NCI-H345 treated with DMSO at 0.1 percent for 48 hours (cell line): ENCODE results near the gene MINDY4.
A peak's percentile ranks its signal among the peaks of the same experiment; 100 is the strongest.

Experiments used
- DNase-seq: peaks from one replicate; lab custom pipeline; 2025; ENCODE audit not compliant: unreplicated experiment; lab: John Stamatoyannopoulos, UW

The MINDY4 gene

DNA sequence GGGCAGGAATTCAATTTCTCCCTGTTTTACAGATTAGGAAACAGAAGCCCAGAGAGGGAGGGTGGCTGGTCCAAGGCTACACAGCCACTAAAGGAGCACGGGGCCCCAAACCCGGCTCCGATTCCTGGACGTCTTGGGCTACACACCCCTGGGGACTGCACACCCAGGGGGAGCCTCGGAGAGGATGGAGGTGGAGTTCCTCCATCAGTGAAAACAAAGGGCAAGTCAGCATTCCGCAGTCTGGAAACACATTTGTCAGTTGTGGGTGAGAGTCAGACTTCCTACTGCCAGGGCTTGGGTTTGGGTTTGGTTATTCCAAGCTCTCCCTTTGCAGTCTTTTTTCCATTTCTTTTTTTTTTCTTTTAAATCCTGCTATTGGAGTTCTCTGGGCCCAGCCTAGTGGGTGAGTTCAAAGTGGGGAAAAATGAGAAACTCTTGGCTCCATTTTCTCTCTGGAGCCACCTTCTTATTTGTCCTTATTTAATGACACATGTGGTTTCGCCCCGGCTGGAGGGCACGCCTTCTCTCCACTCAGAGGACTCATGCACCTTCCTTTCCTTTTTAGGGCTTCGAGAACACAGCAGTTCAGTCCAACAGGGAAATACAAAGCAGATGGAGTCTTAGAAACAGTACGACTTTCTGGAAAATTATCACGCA, 80.6 kb downstream of the MINDY4 start:
- no peak for DNase-seq

- DNase-seq = no peak
These were observed 81.1 kb downstream of the MINDY4 start for GRCh38 chr7:30852308-30852684.

DNA sequence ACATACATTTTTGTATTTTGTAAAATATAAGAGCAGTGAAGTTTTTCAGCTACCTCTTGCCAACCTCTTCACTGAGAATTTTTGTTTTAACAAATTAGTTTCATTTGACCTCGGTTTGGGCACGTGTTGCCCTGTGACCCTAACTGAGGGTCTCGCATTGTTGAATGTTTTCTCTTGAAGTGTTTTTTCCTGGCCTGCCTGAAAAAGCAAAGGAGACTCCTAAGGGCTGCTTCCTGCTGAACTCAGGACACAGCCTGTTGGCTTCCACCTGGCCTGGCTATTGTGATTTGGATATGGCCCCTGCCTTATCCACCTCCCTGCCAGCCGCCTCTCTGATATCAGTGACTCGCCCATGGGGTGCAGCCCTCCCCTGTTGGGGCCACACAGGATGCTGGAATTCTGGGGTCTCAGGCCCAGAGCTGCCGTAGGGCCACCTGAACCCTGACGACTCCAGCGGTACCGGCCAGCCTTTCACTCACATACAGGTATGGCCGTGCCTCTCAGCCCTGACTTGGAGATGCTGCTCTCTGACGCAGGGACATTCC, 81.6 kb downstream of the MINDY4 start:
- no peak for DNase-seq

- DNase-seq = no peak
These were observed 82.4 kb downstream of the MINDY4 start for GRCh38 chr7:30853576-30853975.

DNA sequence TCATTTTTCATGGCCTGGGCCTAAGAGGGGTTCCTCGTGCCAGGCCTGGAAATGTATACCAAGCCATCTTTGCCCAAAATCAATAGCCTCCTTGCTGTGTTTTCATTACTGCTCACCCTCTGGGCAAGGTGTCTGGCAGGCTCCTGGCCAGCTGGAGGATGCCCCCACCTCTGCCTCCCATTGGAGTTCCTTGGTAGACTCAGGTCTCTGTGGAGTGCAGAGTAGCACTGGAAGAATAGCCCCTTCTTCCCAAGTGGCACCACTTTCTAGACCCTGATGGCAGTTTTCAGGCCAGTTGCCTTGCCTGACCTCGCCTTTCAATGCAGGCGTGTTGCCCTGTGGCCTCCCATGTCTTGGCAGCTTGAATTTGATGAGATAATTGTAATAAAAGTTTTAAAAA, 84.7 kb downstream of the MINDY4 start:
- no peak for DNase-seq

DNA sequence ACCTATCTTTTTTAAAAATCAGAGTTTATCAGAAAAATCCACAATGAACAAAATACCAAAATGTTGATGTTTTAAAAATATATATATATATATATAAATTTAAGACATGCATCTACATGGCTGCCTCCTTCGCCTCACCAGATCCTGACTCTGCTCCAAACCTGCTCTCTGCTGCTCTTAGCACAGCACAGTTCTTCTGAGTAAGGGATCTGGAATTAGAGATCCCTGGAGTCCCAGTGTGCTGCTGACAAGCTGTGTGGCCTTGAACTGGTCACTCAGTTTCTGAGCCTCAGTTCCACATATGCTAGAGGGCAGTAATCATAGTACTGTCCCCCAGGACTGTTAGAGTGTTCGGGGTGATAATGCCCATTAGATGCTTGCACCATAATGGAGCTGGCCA, 87.4 kb downstream of the MINDY4 start:
- no peak for DNase-seq

DNA sequence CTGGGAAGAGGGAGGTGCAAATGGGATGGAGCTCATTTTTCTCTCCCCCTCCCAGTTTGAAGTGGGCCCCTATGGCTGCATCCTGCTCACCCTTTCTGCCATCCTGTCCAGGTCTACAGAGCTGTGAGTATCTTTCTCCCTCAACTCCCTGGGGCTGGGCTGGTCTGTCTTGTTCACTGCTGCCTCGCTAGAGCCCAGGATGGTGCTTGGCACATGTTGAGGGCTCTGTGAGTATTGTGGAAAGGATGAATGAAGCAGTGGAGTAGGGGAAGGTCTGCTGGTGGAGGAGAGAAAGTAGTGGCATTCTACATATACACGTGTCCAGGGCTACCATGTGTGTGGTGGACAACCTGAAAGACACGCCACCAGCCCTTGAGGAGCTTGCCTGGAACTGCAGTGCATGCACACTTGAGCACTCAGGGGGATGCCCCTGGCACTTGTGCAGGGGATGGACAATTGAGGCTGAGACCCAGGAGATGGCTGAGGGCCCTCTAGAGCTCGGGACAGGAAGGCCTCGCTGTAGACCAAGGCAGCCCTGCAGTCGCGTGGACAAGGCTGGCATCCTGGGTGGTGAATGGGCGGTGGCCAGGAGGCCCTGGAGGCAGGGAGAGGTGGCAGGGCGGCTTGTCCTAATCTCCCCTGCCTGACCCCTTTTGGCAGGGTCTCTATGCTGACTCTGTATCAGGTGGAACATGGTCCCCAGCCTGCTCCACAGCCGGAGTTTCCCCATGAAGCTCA, 88.2 kb downstream of the MINDY4 start:
- DNase-seq = no peak

GRCh38 chr7:30859940-30860496, 88.8 kb downstream of the MINDY4 start:
- peak; percentile 36 for DNase-seq

- DNase-seq = no peak
These were observed 90.4 kb downstream of the MINDY4 start for GRCh38 chr7:30861612-30862011.

- no peak for DNase-seq
These were observed 91.9 kb downstream of the MINDY4 start for GRCh38 chr7:30862995-30863705.

GRCh38 chr7:30863706-30864035, 92.5 kb downstream of the MINDY4 start:
- DNase-seq = no peak

- no peak for DNase-seq
These were observed 92.9 kb downstream of the MINDY4 start for GRCh38 chr7:30864101-30864500.

DNA sequence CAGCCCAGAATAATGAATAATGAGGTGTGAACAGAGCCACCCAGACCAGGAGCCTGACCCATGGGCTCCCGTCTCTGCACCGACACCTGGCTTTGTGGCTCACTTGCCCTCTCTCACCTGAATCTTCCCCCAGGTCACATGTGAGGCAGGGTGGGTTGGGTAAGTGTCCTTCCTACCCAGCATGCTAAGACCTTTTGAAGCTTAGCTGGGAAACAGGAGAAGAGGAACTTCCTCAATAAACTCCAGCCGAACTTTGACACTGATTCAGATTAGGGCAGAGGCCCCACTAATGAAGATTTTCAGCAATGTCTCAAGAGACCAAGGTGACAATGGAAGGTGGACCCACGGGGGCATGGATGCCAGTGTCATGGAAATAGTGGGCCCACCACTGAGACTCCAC, 93.9 kb downstream of the MINDY4 start:
- DNase-seq = no peak

DNA sequence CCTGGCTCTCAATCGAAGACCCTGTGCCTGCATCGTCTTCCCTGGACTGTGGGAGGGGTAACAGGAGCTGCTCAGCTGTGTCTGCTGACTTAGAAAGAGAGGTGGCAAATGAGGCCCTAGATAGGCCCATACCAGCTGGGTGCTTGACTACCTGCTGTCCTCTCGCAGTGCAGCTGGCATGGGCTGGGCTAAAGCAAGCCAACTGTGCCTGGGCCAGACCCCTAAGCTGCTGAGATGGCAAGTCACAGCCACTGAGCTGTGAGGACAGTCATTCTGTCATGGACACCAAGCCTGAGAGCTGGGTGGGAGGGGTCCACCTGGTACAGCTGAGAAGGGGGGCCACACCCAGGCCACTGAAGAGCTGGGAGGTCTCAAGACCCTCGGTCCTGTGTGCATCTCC, 94.6 kb downstream of the MINDY4 start:
- DNase-seq = peak; percentile 67

DNA sequence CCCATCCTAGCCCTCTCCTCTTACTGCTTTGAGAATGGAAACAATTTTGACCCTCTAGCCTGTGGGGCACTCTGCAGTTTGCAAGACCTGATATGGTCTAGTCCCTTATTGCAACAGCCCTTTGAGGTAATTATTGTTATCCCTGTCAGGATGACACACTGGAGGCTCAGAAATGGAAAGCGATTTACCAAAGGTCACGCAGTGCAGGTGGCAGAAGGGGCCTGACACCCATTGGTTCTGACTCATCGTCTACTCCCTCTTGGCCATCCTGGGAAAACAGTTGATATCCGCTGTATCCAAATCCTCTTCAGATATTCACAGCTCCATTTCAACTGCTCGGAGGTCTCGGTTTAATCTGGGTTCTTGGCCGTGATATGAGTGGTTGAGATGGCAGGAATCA, 95.7 kb downstream of the MINDY4 start:
- no peak for DNase-seq

DNA sequence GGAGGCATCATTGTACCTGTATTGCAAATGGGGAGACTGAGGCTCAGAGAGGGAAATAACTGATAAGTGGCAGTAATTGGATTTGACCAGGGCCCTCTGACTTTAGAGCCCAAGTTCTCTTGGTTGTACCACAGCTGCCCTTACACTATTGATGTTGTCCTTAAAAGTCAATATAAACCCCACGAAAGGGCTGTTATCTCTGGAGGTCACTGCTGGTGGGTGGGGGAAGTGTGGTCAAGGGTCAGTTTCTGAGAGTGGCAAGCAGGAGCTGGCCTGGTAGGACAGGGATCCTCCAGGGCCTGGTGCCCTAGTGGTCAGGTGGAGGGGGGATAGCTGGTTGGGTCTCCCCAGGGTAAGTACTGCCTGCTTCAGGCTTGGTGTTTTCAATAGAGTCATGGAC, 96.3 kb downstream of the MINDY4 start:
- DNase-seq = no peak

DNA sequence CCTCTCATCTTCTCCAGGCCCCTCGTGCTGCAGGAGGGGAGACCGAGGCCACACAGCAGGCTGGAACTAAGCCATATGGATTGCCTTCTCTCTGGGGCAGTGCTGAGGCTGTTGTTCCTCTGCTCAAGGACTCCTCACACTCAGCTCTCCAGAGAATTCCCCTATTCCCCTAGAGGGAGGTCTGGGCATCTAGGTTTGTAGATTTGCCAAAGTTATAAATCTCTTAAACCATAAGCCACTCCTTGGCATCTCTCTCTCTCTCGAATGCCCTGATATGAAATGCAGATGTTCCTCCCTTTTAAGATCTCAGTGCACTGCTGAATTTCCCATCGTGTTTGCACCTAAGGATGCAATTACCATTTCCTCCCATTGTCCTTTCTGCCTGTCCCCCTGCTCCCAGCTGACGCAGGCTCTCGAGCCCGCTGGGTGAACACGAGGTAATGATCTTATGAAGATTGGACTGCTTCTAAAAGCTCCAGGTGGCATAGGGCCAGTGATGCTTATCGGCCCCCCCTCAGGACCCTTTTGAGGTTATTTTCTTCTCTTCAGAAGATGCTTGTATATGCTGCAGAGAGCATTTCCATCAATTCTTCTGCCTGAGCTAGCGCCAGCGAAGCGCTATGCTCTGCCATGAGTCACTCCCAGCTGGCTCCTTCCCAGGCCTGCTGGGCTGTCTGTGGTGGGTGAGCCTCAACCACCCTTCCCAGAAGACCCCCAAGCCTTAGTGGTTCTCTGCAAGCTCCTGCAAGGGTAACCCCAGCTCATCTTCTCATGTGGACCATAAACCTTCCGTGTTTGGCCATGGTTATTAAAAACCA, 98.8 kb downstream of the MINDY4 start:
- DNase-seq = peak; percentile 42

DNA sequence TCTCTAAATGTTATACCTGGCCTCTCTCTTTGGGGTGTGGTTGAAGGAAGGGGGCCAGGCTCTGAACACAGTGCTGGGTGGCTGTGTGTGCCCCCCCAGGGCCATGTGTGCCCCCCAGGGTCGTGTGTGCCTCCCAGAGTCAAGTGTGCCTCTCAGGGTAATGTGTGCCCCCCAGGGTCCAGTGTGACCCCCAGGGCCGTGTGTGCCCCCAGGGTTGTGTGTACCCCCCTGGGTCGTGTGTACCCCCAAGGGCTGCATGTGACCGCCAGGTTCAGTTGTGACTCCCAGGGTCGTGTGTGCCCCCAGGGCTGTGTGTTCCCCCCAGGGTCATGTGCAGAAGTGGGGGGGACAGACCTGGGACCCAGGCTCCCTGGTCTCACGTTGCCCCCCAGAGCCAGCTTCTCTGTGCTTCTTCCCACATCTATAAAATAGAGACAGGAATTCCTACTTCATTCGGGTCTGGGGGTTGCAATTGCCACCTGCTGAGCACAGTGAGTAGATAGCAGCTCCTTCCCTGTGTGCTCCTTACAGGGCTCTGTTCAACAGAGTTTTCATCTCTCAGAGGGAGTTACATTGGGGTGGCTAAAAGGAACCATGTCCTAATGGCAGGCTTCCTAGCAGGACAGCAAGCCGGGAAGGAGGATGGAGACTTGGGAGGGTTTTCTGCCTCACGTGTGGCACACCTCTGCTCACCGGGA, 99.8 kb downstream of the MINDY4 start:
- DNase-seq = no peak

DNA sequence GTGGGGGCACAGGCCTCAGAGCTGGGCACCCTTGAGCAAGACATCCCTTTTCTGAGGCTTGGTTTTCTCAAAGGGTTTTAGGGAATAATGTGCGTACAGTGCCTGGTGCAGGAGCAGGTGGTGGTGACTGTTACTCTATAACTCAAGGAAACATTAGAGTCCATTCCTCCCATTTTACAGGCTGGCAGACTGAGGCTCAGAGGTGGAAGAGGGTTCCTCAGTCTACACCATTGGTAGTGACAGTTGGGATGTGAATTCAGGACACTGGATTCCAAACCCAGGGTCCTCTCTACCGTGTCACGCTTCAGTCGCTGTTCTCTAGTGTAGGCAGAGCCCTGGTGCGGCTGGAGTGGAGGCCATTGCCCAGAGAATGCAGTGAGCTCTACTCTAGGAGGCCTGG, 100.4 kb downstream of the MINDY4 start:
- no peak for DNase-seq

DNA sequence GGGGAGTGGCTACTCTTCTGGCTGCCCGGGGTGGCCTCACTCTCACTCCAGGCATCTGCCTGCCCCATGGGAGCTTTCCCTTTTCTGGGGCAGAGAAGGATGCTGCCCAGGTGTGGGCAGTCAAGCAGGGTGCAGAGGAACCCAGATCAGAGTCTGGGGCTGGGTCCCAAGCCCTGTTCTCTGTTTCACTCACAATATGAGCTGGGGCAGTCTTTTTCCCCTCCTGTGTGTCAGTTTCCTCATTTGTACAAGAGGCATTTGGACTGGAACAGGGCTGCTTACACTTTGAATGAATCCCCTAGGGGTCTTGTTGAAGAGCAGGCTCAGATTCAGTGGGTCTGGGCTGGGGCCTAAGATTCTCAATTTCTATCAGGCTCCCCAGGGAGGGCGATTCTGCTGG, 102.0 kb downstream of the MINDY4 start:
- no peak for DNase-seq
